HCT116 (cell line): ENCODE measurements around the gene ECM1.

Source experiments
- CTCF ChIP-seq, 3 experiments: fragments of 200-600 bp in 1 of 3; sonication (generic) in 1 of 3; IDR thresholded peaks in 2 of 3; conservative IDR thresholded peaks in 1 of 3; 2 replicates each; pipeline ENCODE4 v1.5.1; 2012 to 2017; ENCODE audit warnings: low read depth in 2 of 3, low read length in 2 of 3, antibody characterized with exemption in 1 of 3, borderline replicate concordance in 1 of 3, control low read depth in 1 of 3, mild to moderate bottlenecking in 1 of 3, mixed read lengths in 1 of 3, mixed run types in 1 of 3, moderate library complexity in 1 of 3; ENCODE audit not compliant: insufficient read depth in 1 of 3
- EZH2 ChIP-seq: fragments of 200-600 bp; sonication (generic); IDR thresholded peaks from 2 replicates; pipeline ENCODE4 v1.6.1; 2017; ENCODE audit warnings: antibody characterized with exemption, mixed run types
- FOSL1 ChIP-seq: IDR thresholded peaks from 2 replicates; pipeline ENCODE4 v1.6.1; 2012; ENCODE audit warnings: low read depth
- JUND ChIP-seq: IDR thresholded peaks from 2 replicates; pipeline ENCODE4 v1.6.1; 2012
- POLR2A ChIP-seq: IDR thresholded peaks from 2 replicates; pipeline ENCODE4 v1.7.0; 2011; ENCODE audit warnings: borderline replicate concordance; ENCODE audit not compliant: insufficient read depth, insufficient read length; ENCODE audit errors: extremely low read depth
- POLR2AphosphoS5 ChIP-seq: IDR thresholded peaks from 2 replicates; pipeline ENCODE4 v1.6.1; 2011; ENCODE audit warnings: mild to moderate bottlenecking, low read depth, low read length, moderate library complexity
- REST ChIP-seq: IDR thresholded peaks from 2 replicates; pipeline ENCODE4 v1.6.1; 2012; ENCODE audit warnings: low read depth
- TCF7L2 ChIP-seq: IDR thresholded peaks from 2 replicates; pipeline ENCODE4 v1.7.0; 2011; ENCODE audit warnings: borderline replicate concordance, inconsistent platforms; ENCODE audit not compliant: insufficient read depth, insufficient read length; ENCODE audit errors: extremely low read depth
- ZNF274 ChIP-seq: fragments of 200-500 bp; sonication (Bioruptor generic); IDR thresholded peaks from 2 replicates; pipeline ENCODE4 v1.6.1; 2014; ENCODE audit warnings: mild to moderate bottlenecking, low read depth, low read length, inconsistent platforms
- TF ChIP-seq, protein P1 (sequence below): IDR thresholded peaks from 2 replicates; pipeline ENCODE4 v1.6.1; 2012
- TF ChIP-seq, protein P2 (sequence below): IDR thresholded peaks from 2 replicates; pipeline ENCODE4 v1.6.1; 2011; ENCODE audit warnings: mild to moderate bottlenecking, low read length, moderate library complexity; ENCODE audit not compliant: insufficient replicate concordance; ENCODE audit errors: extremely low read depth

DNA sequence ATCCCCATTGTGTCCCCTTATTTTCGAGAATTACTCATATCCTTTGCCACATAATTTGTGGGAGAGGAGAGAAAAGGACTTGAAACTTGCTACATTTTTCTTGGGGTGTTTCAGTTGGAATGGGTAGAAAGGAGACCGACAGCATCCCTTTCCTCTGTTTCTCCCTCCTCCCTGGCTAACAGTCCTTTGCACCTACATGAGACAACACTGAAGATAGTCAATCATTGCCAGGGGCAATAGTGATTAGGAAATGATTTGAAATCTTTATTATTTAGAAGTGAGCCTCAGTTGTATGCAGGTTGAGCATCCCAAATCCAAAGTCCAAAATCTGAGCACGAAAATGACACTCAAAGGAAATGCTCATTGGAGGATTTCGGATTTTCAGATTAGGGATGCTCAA is 28.5 kb upstream of the ECM1 start:
- TF ChIP-seq CTCF (IDR thresholded peaks at IDR 0.05 in 2 of 3, conservative IDR thresholded peaks at IDR 0.05 in 1 of 3; ENCODE audit: borderline replicate concordance in 1 of 3, insufficient read depth in 1 of 3, low read depth in 2 of 3, low read length in 2 of 3) (no peak), REST (no peak), FOSL1 (no peak), POLR2A (no peak), JUND (no peak), POLR2AphosphoS5 (no peak), ZNF274 (no peak), EZH2 (no peak), TCF7L2 (no peak)
- TF ChIP-seq, protein P1, sequence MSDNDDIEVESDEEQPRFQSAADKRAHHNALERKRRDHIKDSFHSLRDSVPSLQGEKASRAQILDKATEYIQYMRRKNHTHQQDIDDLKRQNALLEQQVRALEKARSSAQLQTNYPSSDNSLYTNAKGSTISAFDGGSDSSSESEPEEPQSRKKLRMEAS = no peak
- TF ChIP-seq, protein P2, sequence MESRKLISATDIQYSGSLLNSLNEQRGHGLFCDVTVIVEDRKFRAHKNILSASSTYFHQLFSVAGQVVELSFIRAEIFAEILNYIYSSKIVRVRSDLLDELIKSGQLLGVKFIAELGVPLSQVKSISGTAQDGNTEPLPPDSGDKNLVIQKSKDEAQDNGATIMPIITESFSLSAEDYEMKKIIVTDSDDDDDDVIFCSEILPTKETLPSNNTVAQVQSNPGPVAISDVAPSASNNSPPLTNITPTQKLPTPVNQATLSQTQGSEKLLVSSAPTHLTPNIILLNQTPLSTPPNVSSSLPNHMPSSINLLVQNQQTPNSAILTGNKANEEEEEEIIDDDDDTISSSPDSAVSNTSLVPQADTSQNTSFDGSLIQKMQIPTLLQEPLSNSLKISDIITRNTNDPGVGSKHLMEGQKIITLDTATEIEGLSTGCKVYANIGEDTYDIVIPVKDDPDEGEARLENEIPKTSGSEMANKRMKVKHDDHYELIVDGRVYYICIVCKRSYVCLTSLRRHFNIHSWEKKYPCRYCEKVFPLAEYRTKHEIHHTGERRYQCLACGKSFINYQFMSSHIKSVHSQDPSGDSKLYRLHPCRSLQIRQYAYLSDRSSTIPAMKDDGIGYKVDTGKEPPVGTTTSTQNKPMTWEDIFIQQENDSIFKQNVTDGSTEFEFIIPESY = no peak
